Retina (tissue), 1 donor: ENCODE data around the gene NXPE1.

ENCODE experiments used
- DNase-seq: peaks from one replicate; pipeline ENCODE4 v3.0.0-alpha.2; 2016

Gene NXPE1

GRCh38 chr11:114562166-114562916, 2.7 kb upstream of the NXPE1 start:
- DNase-seq: no peak

DNA sequence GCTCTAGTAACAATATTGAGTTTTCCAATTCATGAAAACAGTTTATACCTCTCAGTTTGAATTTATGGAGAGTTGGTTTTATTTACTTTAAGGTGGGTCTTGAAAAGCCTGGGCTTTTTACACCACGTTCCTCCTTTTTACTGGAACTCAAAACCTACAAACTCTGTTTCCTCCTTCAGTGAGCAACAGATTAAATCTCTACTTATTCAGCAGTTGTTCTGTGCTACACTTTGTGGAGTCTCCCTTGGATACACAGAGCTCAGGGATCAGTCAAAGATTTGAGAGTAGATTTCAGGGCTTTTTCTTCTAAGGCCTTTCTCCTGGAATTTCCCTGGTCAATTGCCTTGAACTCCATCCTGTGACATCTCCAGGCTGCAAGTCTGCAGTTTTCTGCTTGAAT, 3.5 kb downstream of the NXPE1 start:
- DNase-seq: no peak

GRCh38 chr11:114553642-114554041, 6.0 kb downstream of the NXPE1 start:
- DNase-seq: no peak

DNA sequence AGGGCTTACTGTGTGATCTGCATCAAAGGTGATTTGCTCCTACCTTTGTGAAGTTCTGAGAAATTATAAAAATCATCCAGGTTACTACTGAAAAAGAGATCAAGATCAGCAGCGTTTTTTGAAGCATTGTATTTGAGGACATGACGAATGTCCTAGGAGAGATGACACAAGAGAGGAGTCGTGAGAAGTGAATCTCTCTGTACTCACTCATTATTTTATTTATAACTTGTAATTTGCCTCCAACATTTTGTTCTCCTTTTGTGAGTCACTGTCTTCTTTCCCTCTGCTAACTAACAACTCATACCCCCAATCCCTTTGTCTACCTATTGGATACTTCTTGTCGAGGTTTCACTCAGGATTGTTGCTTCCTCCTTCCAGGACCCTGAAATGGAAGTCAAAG, 8.6 kb downstream of the NXPE1 start:
- DNase-seq: no peak

DNA sequence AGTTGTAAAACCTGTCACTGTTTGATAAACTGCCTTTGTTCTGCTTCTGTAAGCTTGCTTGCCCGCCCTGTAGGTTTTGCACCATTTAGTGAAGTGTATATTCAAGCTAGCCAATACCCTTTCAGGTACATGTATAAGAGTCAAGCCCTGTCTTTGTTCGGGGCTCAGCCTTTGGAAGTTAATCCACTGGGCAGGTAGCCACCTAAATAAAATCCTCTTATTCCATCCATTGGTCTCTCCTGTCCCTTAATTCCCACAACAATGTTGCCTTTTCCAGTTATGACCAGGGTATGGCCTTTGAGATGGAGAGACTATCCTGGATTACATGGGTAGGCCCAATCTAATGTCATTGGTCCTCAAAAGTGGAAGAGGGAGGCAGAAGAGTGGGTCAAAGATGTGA, 34.0 kb downstream of the NXPE1 start:
- DNase-seq: no peak

GRCh38 chr11:114524122-114524521, 35.6 kb downstream of the NXPE1 start:
- DNase-seq: no peak

DNA sequence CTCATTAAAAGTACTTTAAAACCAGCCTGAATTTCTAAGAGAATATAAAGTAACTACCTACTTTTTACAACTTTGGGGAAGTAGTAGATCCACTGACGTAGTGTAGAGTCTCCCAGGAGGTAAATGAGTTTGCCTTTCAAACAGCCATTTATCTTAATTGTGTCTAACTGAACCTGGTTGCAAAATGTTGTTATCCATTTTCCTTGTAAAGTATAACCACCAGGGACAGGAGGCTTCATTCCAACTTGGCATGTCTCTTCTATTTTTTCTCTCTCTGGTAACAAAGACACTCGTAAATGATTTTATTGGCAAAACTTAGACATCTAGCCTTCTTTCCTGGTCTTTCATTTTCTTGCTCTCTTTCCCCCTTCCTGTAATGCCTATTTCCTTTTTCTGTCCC, 36.9 kb downstream of the NXPE1 start:
- no peak for DNase-seq

DNA sequence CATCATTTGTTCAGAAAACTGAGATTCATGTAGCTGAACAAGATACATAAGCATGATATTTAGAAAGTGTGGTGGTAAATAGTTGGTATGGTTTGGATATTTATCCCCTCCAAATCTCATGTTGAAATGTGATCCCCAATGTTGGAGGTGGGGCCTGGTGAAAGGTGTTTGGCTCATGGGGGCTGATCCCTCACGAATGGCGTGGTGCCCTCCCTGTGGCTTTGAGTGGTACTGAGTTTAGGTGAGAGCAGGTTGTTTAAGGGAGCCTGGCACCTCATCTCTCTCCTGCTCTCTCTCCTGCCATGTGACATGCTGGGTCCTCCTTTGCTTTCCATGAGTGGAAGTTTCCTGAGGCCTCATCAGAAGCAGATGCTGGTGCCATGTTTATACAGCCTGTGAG, 48.1 kb downstream of the NXPE1 start:
- DNase-seq: no peak

DNA sequence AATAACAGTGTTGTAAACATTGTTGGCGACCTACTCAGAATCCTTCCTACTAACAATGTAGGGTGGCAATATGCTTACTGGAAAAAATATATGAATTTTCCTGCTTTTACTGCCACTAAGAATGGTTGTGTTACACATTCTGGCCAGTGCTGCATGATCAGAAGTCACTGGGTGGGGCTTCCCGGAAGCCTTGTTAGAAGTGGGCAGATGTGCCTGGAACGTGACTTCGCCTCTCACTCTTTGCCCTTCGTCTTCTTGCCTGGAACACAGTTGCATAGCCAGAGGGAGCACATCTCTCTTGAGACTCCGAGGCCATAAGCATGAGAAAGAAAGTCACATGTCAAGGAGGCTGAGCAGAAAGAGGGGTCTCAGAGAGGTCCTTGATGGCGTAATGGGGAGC, 48.6 kb downstream of the NXPE1 start:
- no peak for DNase-seq

DNA sequence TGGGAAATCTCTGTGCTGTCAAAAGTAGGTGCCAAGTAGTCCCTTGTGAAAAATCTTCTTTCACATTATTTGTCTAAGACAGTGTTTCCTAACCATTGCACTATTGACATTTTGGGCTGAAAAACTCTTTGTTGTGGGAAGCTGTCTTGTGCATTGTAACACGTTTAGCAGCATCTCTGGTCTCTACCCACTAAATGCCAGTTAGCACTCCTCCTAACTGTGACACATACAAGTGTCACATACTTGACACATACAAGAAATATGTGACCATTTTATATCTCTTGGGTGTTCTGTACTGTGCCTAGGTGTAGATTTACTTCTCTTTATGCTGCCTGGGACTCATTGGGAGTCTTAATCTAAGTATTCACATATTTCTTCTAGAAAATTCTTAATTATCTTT, 57.8 kb downstream of the NXPE1 start:
- no peak for DNase-seq

- DNase-seq: no peak
Observed at GRCh38 chr11:114499756-114500155, 59.9 kb downstream of the NXPE1 start.

GRCh38 chr11:114496915-114497314, 62.8 kb downstream of the NXPE1 start:
- DNase-seq: no peak

DNA sequence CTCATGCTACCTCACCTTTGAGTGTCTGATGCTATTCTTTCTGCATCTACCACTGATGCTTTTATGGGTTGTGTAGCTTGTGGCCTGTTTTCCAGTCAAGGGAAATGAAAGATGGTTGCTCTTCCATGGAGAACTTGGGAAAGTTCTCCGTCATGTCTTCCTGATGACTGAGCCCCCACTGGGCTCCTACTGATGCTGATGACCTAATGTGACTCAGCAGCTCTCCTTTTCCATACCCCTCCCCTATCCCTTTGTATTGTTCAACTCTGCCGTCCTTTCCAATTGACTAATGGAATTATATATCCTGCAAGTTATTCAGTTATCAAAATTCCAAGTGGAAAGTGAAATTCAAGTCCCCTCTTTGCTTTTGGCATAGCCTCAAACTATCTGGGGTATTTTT, 75.8 kb downstream of the NXPE1 start:
- no peak for DNase-seq

DNA sequence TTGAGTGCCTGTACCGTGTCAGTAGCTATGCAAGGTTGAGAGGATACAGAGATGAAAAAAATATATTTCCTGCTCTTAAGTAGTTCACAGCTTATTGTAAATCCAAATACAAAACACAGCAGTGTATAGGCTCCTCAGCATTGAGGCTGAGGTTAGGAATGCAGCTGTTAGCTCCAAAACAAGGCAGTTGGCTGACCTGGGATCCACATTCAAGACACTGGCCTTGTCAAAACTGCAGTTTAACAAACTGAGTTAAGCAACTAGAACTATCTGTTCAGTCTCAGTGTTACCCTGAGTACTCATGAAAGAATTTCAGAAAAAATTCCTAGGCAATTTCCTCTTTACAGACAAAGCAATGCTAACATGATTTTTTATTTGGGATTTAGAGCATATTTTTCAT, 77.6 kb downstream of the NXPE1 start:
- no peak for DNase-seq

DNA sequence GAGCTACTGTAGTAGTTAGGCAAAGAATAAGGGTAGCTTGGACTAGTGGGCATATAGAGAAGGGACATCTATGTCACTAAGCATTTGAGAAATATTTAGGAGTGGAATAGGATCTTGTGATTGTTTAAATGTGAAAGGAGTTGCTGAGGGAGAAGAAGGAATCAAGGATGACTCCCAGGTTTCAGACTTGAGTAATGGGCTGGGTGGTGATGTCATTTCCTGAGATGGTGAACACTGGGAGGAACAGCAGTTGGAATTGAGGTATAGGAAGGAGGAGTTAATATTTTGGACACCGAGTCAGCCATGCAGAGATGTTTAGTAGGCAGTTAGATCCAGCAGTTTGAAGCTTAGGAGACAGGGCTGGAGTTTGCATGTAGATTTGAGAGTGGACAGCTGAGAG, 80.3 kb downstream of the NXPE1 start:
- no peak for DNase-seq

- no peak for DNase-seq
Observed at GRCh38 chr11:114478768-114479167, 80.9 kb downstream of the NXPE1 start.

DNA sequence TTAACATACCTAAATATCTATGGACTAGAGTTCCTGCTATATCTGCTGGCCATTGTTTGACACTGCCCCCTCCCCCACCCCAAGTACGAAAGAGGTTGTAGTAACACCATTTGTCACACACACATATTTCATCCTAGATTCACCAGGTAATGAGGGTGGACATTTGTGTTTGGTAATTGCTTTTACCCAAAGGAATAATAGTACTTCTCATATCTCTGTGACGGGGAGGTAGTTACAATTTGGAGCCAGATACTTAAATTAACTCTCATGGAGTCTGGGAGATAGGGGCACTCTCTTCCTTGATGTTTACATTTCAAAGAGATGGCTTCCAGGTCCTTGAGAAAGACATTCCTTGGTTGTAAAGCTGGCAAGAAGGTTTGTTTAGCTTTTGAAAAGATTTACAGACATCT, 81.7 kb downstream of the NXPE1 start:
- no peak for DNase-seq

DNA sequence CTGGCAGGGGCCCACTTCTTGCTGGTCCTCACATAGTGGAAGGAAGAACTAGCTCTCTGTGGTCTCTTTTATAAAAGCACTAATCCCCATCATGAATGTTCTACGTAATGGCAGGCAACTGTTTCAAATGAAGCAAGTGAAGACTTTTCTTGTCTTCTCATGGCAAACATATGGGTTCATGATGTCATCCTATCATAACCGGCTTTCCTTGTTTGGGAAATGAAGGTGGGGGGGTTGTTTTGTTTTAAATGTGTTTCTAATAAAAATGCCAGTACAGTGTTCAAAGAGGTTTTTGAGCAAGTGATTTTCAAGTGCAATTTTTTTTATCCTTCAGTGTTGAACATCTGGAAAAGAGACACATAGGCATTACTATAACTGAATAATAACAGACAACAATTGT, 87.0 kb downstream of the NXPE1 start:
- DNase-seq: no peak
